SKM-1 (cell line): ENCODE data around the gene KANSL3.
A peak's percentile ranks its signal among the peaks of the same experiment; 100 is the strongest.
"Not testable (repeated sequence)": the region's sequence is repeated elsewhere in the genome, so short reads cannot be mapped to it uniquely, and the experiment has no call there.

Experiments used
- DNase-seq: peaks from one replicate; lab custom pipeline; 2025; ENCODE audit not compliant: unreplicated experiment; lab: John Stamatoyannopoulos, UW

The KANSL3 gene

DNA sequence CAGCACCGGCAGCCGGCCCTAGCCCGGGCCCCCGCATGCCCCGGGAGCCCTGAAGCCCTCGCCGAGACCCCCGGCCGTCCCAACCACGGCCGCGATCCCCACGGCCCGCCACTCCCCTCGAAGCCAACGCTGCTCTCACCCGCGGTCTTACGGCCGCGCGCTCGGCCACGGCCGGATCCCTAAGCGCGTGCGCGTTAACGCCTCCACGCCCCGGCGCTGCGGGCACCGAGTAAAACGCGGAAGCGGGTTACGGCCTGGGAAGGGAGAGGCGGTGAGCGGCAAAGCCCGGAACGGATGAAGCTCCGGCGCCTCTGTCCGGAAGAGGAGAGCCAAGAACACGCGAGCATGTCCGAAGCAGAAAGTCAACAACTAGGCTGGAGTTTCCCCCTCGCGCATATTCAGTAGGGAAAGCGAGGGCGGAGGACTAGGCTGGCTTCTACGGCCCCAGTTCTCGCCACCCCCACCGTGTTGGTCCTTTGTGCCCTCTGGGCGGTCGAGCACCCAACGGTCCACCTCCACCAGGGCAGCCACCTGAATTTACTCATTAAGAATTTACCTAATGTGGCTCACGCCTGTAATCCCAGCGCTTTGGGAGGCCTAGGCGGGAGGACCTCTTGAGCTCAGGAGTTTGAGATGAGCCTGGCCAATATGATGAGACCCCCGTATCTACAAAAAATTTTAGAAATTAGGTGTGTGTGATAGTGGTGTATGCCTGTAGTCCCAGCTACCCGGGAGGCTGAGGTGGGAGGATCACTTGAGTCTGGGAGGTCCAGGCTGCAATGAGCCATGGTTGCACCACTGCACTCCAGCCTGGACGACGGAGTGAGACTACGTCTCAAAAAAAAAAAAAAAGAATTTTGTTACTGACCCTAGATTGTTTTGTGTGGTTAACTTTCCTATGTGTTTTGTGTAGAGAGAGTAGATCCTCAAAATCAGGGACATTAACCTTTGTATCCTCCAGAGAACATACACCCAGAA lies at the start of gene KANSL3:
Gene KANSL3, minus strand, starts transcription at position 169 of the 978 bp plus-strand sequence. CDS start 1,177 bp downstream, outside the sequence.
- peak; percentile 76 for DNase-seq

DNA sequence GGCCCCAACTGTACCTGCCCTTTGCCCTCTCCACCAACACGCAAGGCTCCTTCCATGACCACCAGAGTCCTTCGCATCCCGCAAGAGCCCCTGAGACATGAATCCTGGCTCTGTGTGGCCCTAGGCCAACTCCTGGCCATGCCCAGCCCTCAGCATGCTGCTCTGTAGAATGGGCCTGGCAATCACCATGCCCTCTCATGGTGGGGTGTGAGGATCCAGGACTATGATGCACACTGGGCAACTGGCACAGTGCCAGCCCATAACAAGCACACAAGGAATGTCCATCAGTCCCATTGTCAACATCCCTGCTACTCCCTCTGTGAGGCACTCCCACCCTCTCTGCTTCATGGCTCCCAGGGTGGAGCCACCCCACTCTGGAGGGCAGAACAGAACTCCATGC lies 49.2 kb upstream of the KANSL3 start:
- no peak for DNase-seq

DNA sequence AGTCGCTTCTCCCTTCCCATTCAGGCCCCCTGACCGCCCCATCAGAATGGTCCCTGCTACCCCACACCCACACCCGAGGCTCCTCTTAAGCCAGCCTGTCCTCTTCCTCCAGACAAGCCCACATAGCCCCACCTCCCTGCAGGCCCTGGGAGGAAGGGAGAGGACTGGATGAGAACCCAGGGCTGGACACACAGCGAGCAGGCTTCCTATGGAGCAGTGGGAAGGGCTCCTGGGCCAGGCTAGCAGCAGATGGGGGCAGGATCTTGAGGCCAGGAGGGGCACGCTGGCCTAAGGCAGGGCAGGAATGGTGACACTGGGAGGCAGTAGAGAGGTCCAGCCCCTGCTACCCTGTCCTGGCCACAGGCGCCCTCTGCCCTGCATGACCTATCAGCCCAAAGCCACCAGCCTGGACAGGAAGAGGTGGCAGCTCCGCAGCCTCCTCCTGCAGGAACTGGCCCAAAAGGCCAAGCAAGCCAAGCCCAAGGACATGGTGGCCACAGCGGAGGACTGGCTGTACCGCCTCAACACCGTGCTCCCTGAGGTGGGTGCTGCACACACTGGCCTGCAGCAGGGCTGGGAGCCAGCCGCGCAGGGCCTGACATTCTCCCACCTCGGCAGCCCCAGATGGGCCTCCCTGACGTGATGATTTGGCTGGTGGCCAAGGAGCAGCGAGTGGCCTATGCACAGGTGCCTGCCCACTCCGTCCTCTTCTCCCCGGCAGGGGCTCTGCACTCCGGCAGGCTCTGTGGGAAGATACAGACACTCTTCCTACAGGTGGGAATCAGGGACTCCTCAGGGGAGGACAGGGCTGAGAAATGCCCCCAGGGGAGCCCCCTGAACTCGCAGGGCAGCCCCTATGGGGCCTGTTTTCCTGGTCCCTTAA lies 47.7 kb upstream of the KANSL3 start:
- DNase-seq = no peak

DNA sequence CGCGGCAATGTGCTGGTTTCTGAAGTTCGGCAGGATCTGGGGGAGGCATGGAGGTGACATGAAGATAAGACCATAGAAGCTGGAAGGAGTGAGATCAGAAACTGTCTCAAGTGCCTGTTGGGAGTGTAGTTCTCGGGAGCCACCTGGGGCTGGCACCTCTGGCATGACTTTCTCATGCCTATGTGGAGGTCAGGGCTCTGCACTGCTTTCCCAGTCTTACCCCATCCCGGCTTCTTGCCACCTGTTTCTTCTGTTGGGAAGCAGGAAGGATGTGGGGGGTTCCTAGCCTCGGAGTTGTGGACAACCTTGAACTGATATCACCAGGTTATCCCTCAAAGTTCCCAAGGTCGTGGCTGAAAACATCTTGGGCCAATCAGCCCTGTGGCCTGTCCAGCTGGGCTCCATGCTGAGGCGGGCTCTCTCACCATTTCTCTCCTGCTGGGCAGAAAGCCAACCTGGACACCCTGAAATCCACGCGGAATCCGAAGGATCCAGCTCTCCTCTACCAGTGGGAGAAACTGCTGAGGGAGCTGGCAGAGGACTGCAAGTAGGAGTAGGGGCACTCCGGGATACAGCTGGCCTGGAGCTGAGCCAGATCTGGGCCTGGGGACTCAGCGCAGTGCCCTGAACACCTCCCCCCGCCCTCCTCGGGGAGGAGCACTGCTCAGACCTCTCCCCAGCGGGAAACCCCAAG lies 46.9 kb upstream of the KANSL3 start:
- DNase-seq = no peak

DNA sequence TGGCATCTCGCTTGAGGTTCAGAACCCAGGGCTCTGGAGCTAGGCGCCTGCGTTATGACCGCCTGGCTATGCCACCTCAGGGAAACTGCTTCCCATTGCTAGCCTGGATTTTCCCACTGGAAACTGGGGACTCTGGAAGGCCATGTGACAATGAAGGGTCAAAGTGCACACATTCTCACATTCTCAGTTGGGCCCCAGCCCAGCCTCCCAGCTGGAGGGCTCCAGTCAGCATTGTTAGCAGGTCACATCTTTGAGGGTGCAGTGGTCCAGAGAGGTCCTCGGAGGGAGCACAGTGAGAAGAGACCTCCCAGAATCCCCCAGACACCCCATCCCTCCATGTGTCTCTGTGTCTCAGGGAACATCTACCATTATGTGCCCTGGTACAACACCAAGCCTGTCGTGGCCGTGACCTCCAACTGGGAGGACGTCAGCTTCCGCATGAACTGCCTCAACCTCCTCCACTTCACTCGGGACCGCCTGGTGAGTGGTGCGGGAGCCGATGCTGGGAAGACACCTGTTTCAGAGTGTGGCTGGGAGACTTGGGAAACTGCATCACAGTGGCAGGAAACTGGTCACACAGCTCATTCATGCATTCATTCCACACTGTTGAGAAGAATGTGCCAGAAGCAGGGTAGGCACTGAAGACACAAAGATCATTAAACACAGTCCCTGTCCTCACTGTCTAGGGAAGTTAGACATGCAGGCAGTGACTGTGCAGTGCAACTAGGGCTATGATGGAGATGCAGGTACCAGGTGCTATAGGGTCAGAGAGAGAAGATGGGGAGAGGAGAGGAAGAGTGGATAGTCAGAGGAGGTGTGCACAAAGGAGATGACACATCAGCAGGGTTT lies 46.1 kb upstream of the KANSL3 start:
- DNase-seq = no peak

DNA sequence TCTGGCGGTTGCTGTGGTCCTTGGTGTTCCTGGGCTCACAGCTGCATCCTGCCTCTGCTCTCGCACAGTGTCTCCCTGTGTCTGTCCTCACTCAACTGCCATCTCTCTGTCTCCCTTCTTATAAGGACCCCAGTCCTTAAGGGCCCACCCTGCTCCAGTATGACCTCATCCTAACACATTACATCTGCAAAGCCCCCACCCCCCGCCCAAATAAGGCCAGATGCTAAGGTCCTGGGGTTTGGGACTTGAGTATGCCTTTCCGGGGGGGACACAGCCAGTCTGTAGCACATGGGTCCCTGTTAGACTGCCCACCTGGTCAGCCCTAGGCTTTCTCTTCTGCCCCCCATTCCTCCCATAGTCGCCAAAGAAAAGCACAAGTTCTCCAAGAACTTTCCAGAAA lies 45.2 kb upstream of the KANSL3 start:
- DNase-seq = no peak

DNA sequence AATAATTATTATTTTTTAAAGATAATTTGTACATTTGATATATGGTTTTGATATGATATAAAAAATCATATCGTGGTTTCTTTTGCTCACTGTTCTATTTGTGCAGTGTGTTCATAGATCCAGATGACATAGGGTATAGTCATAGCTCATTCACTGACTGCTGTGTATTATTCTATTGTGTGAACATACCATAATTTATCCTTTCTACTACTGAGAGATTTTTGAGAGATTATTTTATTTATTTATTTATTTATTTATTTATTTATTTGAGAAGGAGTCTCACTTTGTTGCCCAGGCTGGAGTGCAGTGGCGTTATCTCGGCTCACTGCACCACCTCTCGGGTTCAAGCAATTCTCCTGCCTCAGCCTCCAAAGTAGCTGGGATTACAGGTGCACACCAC lies 43.4 kb upstream of the KANSL3 start:
- no peak for DNase-seq

DNA sequence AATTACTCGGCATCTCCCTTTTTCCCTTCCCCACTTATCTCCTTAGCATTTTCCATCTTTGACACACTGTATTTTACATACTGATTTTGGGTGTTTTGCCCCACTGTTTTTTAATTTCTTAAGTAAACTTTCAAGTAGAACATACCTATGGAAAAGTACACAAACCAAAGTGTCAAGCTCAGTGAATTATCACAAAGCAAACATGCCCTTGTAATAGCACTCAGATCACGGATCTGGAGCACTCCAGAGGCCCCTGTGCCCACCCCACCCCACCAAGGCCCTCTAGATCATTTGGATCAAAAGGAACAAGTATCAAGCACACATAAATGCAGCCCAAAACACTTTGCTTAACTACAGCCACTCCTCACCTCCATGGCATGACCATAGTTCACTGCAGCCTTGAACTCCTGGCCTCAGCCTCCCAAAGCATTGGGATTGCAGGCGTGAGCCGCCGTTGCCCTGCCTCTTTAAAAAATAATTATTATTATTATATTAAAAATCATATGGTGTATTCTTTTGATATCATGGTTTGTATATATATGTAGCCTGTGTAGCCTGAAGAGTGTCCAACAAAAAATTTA lies 42.5 kb upstream of the KANSL3 start:
- no peak for DNase-seq

DNA sequence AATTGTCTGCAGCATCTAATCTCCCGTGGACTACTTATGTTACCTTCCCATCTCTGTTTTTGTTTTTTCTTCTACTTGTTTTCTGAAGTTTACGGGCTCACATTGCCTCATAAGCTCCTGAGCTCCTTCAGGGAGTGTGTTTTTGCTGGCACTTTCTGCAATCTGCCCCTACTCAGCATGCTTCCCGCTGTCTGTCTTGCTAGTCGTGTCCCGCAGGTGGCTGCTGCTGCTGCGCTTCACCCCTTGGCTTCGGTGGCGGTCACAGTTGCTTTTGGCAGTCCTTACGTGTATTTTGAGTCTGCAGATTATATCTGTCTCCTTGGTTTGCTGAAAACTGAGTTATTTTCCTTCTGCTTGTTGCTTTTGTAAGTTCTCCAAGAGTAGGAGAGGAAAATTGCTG lies 41.7 kb upstream of the KANSL3 start:
- DNase-seq = no peak

DNA sequence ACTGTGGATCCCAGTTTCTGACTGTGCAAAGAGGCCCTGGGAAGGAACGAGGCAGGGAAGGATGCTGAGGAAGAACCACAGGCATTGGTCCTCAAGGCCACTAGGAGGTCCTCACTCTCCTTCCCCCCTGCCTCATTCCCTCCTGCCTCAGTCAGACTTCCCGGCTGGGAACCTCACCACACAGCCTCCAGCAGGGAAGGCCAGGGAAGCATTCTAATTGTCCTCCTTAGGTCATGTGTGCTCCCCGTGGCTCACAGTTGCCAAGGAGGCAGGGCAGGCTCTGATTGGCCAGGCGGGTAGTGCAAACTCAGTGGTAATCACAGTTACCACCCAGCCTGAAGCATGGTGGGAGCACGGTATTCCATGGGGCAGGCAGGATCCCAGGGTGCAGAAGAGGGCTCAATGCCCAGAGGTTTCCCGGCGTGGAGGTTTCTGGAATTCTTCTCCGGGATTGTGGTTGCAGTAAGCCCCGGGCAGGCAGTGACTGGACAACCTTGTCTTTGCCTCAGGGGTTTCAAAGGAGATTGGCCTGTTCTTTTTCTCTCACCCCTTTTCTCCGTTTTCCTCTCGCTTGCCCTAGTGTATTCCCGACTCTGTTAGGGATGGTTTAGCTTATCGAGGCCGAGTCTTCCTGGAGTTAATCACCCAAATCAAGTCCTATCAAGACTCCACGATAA lies 31.6 kb upstream of the KANSL3 start:
- no peak for DNase-seq

DNA sequence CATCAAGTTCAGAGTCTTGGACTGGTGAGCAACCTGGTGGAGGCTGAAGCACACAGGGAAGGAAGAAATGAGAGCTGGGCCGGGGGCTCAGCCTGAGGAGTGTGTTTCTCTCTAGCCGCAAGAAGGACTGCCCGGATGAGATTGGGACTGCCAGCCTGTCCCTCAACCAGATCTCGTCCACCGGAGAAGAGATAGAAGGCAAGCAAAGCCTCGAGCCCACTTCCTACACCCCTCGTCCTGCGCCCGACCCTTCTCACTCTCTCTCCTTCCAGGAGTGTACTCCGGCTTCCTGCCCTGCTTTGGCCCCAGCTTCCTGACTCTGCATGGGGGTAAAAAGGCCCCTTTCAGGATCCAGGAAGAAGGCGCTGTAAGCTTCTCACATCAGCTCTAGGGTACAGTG lies 30.7 kb upstream of the KANSL3 start:
- no peak for DNase-seq

DNA sequence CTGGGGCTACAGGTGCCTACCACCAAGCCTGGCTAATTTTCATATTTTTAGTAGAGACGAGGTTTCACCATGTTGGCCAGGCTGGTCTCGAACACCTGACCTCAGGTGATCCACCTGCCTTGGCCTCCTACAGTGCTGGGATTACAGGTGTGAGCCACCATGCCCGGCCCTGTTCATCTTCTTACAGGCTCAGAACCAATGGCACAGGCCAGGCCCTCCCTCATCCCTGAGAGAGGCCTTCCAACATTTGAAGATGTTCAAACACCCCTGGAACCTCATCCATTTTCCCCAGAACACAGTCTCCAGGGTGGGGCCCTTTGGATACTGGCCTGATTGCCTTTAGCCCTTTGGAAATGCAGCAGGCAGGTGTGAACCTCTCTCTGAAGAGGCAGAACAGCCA lies 27.6 kb upstream of the KANSL3 start:
- not testable (repeated sequence) for DNase-seq

DNA sequence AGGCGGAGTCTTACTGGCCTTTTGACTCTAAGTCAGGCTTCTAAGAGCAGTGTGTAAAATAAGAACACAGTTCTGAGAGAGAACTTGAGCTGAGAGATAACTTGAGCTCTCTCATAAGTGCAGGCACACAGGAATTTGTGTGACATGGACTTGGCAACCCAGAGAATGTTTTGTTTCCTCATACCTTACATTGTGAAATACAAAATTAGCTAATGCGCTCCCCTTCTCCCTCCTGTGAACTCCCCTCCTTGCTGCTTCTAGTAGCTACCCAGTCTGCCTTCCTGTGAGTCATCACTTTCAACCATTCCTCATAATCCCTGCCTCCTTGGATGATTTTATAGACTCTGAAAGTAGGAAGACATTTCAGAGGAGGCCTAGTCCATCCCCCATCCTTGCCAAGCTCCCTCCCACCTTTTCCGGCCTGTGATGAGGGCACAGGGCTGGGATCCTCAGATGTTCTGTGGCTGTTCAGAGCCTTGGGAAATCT lies 27.0 kb upstream of the KANSL3 start:
- DNase-seq = peak; percentile 96

DNA sequence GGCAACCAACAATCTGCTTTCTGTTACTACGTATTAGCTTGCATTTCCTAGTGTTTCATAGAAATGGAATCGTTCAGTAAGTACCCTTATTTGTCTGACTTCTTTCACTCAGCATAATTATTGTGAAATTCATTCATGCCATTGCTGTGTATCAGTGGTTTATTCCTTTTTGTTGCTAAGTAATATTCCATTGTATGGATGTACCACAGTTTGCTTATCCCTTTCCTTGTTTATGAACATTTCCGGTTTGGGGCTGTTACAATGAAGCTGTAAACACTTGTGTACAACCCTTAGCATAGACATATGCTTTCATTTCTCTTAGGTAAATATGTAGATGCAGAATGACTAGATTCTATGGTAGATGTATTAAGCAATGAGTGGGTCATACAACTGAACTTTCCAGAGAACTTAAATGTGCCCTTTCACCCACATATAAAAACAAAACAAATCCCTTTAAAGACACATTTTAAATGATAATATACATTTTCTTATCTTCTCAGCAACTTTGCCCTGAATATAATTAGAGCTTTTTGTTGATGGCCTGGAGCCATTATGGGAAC lies 26.3 kb upstream of the KANSL3 start:
- DNase-seq = no peak

DNA sequence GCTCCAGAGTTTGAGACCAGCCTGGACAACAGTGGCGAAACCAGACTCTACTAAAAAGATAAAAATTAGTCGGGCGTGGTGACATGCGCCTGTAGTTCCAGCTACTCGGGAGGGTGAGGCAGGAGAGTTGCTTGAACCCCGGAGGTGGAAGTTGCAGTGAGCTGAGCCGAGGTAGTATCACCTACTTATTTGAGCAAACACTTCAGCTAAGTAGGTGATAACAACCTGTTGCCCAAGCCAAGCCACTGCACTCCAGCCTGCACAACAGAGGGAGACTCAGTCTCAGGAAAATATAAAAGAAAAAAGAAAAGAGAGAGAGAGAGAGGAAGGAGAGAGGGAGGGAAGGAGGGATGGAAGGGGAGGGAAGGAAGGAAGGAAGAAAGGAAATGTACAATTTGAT lies 25.7 kb upstream of the KANSL3 start:
- no peak for DNase-seq

DNA sequence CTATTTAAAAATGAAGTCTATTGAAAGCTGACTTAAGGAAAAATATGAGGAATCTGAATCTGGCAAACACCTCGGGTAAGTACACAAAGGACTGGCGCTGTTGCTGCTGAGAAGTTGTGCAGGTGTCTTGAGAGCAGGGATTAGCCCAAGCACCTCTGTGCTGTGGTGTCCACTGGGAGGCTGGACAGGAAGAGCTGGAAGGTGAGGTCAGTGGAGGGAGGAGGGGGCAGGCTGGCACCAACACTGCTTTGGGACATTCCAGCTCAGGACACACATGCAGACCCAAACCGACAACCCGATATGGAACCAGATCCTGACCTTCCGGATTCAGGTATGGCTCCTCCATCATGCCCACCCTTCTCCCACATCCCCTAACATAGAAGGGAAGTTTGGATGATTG lies 25.1 kb upstream of the KANSL3 start:
- no peak for DNase-seq

DNA sequence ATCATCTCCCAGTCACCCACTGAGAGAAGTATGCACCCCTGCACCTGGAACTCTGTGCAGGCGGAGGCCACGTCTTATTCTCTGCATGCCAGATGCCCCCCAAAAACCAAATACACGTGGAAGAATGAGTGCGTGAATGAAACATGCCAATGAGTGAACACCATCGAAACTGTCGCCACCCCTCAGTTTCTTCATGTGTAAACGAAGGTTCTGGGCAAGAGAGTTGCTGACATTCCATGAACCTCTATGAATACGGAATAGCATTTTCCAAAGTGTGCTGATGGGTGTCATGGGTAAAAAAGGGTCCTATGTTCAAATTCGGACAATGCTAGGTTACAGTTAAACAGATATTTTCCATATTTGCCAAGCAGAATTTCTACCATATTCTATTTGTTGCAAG lies 24.2 kb upstream of the KANSL3 start:
- no peak for DNase-seq

DNA sequence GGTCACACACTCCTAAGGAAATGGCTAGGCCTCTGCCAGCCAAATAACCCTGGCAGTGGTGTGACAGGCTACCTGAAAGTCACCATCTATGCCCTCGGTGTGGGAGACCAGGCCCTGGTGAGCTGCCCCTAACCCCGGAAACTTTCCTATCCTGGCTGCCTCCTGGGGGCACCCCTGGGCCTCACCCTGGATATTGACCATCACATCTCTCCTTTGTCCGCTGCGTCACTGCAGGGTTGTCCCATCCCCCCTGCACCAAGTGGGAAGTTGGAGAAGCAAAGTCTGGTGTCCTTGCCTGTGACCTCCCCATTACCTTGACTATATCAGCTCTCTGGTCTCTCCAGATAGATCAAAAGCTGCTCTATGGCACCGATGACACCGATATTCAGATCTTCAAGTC lies 23.2 kb upstream of the KANSL3 start:
- no peak for DNase-seq

DNA sequence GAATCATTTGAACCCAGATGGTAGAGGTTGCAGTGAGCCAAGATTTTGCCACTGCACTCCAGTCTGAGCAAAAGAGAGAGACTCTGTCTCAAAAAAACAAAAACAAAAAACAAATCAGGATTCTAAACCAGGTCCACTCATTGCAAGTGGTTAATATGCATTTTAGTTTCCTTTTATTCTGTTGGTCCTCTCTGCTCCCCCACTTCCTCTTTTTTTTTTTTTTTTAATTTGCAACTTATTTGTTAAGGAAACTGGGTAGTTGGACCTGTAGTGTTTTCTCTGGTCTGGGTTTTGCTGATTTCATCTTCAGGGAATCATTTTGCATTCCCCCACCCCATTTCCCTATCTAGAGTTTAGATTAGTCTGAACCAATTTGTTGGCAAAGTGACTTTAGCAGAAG lies 18.4 kb upstream of the KANSL3 start:
- peak; percentile 10 for DNase-seq
